ENCODE data around the gene SIRT7.
A peak's percentile ranks its signal among the peaks of the same experiment; 100 is the strongest.

The SIRT7 gene

GRCh38 chr17:81917565-81918332 lies at the start of gene SIRT7:
Gene SIRT7, minus strand, starts transcription at chr17:81918176. Its CDS starts 45 bp downstream, at chr17:81918131.
- peak; percentile 69 to 74 for DNase-seq

GRCh38 chr17:81967244-81967532 lies 49.2 kb upstream of the SIRT7 start:
- DNase-seq: no peak

- no peak for DNase-seq
Observed at GRCh38 chr17:81966343-81967243, 48.6 kb upstream of the SIRT7 start.

- DNase-seq: no peak
Observed at GRCh38 chr17:81964081-81964849, 46.3 kb upstream of the SIRT7 start.

- no peak for DNase-seq
Observed at GRCh38 chr17:81962499-81963441, 44.8 kb upstream of the SIRT7 start.

GRCh38 chr17:81961521-81962498 lies 43.8 kb upstream of the SIRT7 start:
- DNase-seq: no peak

- no peak for DNase-seq
Observed at GRCh38 chr17:81961087-81961511, 43.1 kb upstream of the SIRT7 start, which contains the start of gene NOTUM. Gene NOTUM, minus strand, starts transcription at chr17:81961187. Its CDS starts 278 bp downstream, at chr17:81960909.

- no peak for DNase-seq
Observed at GRCh38 chr17:81960130-81960958, 42.4 kb upstream of the SIRT7 start.

- DNase-seq: peak; percentile 77 to 80
Observed at GRCh38 chr17:81959362-81960129, 41.6 kb upstream of the SIRT7 start.

- no peak for DNase-seq
Observed at GRCh38 chr17:81958633-81959342, 40.8 kb upstream of the SIRT7 start.

- DNase-seq: no peak
Observed at GRCh38 chr17:81957691-81958432, 39.9 kb upstream of the SIRT7 start.

- no peak for DNase-seq
Observed at GRCh38 chr17:81956607-81957589, 38.9 kb upstream of the SIRT7 start.

GRCh38 chr17:81955756-81956544 lies 38.0 kb upstream of the SIRT7 start:
- DNase-seq: no peak

GRCh38 chr17:81955058-81955681 lies 37.2 kb upstream of the SIRT7 start:
- no peak for DNase-seq
